GM12875 (cell line): ENCODE data around the gene PSMB2.

Experiments used
- H3K4me3 ChIP-seq: one replicate; pipeline ENCODE4 v1.5.1; 2011; ENCODE audit warnings: low read depth, low read length, control low read depth
- TF ChIP-seq, protein P1 (sequence below): IDR thresholded peaks from 2 replicates; pipeline ENCODE4 v1.5.1; 2011; ENCODE audit warnings: low read depth, mild to moderate bottlenecking, control low read depth, inconsistent platforms, low read length, moderate library complexity, borderline replicate concordance; ENCODE audit not compliant: insufficient read depth

Gene PSMB2

GRCh38 chr1:35644204-35644603 lies 2.9 kb upstream of the PSMB2 start:
- TF ChIP-seq, protein P1, sequence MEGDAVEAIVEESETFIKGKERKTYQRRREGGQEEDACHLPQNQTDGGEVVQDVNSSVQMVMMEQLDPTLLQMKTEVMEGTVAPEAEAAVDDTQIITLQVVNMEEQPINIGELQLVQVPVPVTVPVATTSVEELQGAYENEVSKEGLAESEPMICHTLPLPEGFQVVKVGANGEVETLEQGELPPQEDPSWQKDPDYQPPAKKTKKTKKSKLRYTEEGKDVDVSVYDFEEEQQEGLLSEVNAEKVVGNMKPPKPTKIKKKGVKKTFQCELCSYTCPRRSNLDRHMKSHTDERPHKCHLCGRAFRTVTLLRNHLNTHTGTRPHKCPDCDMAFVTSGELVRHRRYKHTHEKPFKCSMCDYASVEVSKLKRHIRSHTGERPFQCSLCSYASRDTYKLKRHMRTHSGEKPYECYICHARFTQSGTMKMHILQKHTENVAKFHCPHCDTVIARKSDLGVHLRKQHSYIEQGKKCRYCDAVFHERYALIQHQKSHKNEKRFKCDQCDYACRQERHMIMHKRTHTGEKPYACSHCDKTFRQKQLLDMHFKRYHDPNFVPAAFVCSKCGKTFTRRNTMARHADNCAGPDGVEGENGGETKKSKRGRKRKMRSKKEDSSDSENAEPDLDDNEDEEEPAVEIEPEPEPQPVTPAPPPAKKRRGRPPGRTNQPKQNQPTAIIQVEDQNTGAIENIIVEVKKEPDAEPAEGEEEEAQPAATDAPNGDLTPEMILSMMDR = no peak

GRCh38 chr1:35642471-35642955 lies 1.2 kb upstream of the PSMB2 start:
- TF ChIP-seq, protein P1 = no peak
- no peak overlapping the region for H3K4me3 ChIP-seq

More at GRCh38 chr1:35644204-35644603, 2.9 kb upstream of the PSMB2 start:
- H3K4me3 ChIP-seq = no peak overlapping the region

DNA sequence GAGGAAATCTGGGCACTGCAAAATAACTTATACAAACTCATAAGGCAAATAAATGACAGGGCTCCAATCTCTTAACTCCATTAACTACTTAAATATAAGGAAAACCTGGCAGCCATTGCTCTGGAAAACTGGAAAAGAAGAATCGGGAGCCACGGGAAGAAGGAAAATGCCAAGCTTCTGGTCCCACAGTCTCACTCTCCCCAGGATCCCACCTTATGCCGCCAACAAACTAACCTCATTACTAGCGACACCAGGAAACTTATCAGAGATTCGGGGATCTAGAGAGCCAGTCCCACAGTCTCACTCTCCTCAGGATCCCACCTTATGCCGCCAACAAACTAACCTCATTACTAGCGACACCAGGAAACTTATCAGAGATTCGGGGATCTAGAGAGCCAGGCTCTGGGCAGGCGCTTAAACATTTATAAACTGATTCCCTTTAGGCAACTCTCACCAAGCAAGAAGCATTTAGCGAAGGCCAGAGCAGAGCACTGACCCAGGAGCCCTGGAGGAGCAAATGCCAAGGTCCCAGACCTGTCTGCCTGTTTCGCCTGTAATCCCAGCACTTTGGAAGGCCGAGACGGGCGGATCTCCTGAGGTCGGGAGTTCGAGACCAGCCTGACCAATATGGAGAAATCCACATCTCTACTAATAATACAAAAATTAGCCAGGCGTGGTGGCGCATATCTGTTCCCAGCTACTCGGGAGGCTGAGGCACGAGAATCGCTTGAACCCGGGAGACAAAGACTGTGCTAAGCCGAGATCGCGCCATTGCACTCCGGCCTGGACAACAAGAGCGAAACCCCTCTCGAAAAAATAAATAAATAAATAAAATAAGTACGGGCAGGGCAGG lies 720 bp downstream of the PSMB2 start:
- TF ChIP-seq, protein P1 = no peak
- peak overlapping the region; percentile 59 for H3K4me3 ChIP-seq

- TF ChIP-seq, protein P1 = no peak
- H3K4me3 ChIP-seq = peak overlapping the region; percentile 8
Measured at GRCh38 chr1:35637401-35637809, 3.9 kb downstream of the PSMB2 start.

DNA sequence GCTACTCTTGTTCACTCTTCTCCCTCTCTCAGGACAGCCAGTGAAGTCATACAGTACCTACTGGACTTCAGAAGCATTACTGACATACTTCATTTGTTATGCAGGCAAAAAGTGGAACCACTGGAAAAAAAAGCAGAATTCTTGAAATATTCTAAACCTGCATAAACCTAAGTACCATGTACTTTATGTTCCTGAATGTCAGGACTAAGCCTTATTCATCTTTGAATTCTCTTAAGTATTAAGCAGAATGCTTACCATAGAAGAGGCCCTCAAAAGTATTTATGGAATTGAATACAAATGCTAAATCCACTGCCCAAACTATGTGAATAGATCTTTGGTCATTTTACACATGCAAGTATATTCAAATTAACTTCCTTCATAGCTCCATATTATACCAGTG lies 7.8 kb downstream of the PSMB2 start:
- TF ChIP-seq, protein P1 = no peak
- H3K4me3 ChIP-seq = no peak overlapping the region

DNA sequence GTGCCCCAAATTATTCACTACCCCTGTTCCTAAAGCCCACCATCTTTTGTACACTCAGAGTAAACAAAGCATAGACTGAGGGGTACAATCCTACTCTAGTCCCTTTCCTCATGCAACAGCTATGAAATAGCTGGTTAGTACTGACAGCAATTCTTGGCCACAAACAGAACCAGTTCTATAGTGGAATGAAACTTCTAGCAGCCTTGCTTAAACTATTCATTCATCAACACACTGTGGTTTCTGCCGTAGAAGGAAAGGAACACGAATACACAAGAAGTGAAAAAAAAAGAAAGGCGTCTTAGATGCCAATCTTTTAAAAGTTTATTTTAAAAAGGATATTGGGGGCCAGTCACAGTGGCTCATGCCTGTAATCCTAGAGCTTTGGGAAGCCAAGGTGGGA lies 9.9 kb downstream of the PSMB2 start:
- TF ChIP-seq, protein P1 = no peak
- no peak overlapping the region for H3K4me3 ChIP-seq

GRCh38 chr1:35629051-35629450 lies 12.3 kb downstream of the PSMB2 start:
- no peak overlapping the region for H3K4me3 ChIP-seq
- TF ChIP-seq, protein P1 = no peak
